Esophagus squamous epithelium (tissue), 4 donors: Measurements from ENCODE around the gene PAK4.

ENCODE experiments used
- CTCF ChIP-seq, 6 experiments: fragments of 450-650 bp in 4 of 6; fragments of 200-600 bp in 2 of 6; sonication (generic) in 2 of 6; IDR thresholded peaks; one replicate each; pipeline ENCODE4 v1.5.1; 2016 to 2019; ENCODE audit warnings: antibody characterized with exemption in 6 of 6, mild to moderate bottlenecking in 4 of 6, moderate library complexity in 4 of 6
- POLR2A ChIP-seq, 4 donors: fragments of 450-650 bp; IDR thresholded peaks; one replicate each; pipeline ENCODE4 v1.6.1; 2017; ENCODE audit warnings: antibody characterized with exemption in 4 of 4, mild to moderate bottlenecking in 4 of 4, moderate library complexity in 3 of 4

GRCh38 chr19:39148939-39149529, 23.4 kb downstream of the PAK4 start:
- TF ChIP-seq POLR2A (IDR thresholded peaks at IDR 0.05) (no peak), CTCF (IDR thresholded peaks at IDR 0.05) (no peak)
